Limb (tissue), 2 donors: ENCODE data around the gene MGAT1.
"Not testable (repeated sequence)": the region's sequence is repeated elsewhere in the genome, so short reads cannot be mapped to it uniquely, and the experiment has no call there.

Experiments
- DNase-seq, 2 donors: peaks; one replicate each; pipeline ENCODE4 v3.0.0-alpha.2; 2016; ENCODE audit errors: extremely low spot score in 2 of 2

The MGAT1 gene

DNA sequence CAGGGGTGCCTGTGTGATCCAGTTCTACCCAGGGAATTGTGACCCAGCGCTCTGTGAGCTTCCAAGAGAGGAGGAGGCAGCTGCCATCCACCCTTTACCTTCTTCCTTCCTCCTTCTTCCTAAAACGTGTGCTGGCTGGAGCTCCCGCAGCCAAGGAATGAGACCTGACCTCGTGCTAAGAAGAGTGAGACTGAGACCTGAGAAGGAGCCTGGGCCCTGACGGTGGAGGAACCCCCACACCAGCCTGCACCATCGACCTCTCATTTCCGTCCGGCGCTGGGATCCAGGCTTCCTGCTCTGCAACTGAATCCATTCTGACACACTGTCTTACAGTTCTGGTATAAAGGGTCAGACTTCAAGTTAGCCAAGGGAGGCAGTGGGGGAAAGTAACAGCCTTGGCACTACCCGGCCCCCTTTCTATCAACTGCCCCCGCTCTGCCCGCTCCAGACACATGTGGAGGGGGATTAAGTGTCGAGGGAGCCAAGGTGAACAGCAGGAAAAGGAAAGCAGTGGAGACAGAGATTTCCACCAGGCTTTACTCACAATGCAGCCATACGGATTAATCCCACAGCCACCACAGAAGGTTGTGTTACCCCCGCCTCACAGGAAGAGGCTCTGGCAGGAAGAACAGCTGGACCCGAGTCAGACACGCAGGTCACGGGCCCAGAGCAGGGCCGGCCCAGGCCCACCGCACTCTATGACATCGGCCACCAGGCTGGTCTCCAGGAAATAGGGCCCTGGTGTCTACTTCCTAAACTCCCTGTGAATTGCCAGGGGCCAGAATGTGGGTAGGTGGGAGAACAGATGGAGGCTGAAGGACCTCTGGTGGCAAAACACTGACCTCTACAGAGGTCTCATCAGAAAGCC, 15.8 kb downstream of the MGAT1 start:
- peak in 1 of 2 donors; percentile 31 for DNase-seq

DNA sequence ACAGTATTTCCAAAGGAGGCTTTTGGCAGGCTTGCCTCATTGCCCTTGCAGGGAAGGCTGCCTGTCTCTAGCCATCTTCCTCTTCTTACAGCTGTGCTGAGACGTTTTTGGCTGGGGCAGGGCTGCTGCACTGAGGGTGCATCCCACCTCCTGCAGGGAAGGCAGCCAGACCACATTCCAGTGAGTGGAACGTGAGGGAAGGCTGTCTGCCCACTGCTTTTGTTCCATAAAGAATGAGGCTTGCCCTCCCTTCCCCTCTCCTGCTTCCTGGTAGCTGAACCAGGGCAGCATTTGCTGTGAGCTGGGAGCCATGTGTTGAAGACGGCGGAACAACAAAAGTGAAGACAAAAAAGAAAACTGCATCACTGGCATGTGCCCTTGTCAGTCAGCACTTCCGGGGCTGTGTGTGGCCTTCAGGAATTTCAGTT, 16.8 kb downstream of the MGAT1 start:
- peak; percentile 68 to 69 for DNase-seq

DNA sequence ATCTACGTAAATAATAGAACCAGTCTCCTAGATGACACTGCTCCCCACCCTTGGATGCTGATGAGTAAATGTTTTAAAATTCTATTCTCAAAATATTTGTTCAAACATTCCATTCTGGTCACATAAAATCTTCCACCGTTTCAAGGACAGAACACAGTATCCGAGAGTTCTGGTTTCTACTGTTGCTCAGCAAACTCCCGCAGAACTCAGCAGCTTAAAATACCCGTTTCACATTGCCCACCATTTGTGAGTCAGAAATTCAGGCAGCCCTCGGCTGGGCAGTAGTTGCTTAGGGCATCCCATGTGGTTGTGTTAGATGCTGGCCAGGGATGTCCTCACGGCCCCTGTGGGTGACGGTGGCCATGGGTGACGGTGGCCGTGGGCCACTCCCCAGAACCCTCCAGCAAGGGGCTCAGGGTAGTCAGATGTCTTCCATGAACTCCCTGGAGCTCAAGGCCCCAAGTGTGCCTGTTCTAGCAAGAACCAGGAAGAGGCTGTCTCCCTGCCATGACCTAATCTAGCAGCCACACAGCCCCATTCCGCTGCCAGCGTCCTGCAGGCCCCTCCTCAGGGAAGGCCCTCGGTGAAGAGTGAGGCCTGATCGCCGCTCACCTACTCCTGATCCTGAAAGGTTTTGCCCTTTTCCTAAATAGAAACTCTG, 17.4 kb downstream of the MGAT1 start:
- DNase-seq, result no peak

DNA sequence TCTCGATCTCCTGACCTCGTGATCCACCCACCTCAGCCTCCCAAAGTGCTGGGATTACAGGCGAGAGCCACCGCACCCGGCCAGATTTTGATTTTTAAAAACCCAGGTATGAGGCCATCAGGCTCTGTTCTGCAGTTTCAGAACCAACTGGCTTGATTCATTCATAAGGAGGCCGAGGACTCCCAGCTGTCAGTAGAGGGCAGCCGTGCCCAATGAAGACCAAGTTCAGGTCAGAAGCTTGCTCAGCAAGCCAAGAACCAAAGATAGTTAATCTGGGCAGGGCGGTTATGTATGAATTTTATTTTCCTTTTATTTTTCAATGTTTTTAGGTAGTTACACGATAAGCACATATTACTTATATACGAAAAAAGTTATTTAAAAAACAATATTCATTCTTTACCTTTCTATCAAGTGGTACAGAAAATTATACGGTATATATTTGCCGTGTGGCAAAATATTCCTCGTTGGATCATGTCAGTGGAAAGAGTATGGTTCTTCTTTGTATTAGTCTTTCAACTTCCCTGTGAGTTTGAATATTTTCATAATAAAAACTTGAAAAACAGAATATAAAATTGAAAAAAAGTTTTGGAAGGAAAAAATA, 18.0 kb downstream of the MGAT1 start:
- peak; percentile 80 to 85 for DNase-seq

DNA sequence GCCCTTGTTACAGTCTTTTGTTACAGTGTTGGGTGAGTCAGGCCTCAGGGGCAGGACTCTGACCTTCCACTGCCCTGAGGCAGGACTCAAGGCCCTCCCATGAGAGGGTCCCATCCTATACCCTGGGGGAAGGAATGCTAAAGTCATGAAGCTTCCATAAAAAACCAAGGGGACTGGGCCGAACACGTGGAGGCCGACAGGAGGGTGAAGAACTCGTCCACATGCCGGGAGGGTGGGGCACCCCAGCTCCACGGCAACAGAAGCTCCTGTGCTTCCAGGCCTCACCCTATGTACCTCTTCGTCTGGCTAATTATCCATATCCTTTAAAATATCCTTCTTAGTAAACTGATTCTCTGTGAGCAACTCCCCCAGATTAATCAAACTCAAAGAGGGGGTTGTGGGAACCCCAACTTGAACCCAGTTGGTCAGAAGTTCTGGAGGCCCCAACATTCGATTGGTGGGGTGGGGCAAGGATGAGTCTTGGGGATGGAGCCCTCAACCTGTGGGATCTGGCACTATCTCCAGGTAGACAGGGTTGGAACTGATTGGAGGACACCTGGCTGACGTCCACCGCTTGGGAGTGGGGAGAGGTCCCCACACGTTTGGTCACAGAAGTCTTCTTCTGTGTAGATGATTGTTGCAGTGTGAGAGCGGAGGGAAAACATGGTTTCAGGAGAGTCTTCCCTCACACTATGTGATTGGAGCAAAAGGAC, 19.1 kb downstream of the MGAT1 start:
- no peak for DNase-seq

DNA sequence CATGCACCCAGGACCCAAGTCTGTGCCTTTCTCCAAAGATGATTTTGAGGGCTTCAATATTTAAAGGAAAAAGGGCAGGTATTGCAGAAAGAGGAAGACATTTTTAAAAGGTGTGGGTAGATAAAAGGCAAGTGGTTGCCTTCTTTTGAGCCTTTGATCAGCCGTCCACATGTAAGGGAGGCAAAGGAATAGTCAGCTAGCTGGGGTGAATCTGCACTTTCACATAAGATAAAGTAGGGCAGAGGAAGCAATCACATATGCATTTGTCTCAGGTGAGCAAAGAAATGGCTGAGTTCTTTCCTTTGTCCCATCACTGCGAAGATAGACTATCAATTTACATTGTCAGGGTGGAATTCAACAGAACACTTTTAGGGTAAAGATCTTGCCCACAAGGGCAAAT, 19.9 kb downstream of the MGAT1 start:
- no peak for DNase-seq

DNA sequence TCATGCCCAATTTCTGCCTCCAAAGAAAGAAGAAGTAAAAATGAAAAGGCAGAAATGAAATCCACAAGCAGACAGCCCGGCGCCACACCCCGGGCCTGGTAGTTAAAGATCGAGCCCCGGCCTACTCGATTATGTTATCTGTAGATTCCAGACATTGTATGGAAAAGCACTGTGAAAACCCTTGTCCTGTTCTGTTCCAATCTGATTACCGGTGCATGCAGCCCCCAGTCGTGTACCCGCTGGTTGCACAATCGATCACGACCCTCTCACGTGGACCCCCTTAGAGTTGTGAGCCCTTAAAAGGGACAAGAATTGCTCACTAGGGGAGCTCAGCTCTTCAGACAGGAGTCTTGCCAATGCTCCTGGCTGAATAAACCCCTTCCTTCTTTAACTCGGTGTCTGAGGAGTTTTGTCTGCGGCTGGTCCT, 20.7 kb downstream of the MGAT1 start:
- DNase-seq, result not testable (repeated sequence)

DNA sequence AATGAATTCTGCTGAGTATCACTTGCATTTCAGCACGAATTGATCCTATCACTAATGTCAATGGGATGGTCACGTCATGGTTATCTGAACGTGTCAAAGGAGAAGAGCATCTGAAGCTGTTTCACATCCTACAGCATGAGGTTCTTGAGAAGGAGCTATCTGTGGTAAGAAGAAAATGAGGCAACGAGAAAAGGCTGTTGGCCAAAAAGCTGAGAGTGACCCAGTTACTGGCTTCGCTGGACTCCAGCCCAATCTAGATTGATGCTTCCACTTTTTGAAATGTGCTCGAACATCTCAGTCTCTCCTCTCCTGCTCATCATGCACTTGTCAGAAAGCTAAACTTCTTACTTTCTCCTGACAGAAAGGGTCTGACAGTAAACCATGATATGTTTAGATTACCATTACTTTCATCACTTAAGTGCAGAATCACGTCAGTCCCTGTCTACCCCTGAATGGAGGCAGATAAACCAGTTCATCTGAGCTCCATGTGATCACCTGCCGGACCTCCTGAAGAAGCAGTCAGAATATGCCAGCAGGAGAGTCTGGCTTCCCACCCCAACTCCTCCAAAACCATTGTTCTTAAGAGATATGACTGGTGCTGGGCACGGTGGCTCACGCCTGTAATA, 22.5 kb downstream of the MGAT1 start:
- no peak for DNase-seq

DNA sequence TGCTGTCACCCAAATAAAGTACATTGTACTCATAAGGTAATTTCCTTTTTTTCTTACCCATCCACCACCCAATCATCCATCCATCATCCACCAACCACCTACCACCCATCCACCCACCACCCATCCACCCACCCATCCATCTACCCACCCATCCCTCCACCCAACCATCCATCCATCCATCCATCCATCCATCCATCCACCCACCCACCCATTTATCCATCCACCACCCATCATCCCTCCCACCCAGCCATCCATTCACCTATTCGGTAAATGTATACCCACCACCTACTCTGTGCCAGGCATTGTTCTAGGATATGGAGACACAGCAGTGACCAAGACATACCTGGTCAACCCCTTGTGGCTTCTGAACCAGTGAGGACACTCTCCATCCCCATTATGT, 25.1 kb downstream of the MGAT1 start:
- no peak for DNase-seq

DNA sequence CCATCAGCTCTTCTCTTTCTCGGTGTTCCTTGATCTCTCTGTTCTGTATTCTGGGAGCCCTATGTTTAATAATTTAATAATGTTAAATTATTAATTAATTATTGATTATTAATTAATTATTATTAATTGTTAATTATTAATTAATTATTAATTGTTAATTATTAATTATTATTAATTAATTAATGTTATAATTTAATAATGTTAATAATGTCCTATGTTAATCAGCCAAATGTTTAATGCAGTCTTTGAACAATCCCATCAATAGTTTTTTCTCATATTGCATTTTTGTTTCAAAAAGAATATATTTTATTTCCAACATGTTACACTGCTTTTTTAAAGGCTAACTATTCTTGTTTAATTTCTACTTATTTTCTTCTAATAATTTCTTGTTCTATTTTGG, 26.2 kb downstream of the MGAT1 start:
- DNase-seq, result no peak

DNA sequence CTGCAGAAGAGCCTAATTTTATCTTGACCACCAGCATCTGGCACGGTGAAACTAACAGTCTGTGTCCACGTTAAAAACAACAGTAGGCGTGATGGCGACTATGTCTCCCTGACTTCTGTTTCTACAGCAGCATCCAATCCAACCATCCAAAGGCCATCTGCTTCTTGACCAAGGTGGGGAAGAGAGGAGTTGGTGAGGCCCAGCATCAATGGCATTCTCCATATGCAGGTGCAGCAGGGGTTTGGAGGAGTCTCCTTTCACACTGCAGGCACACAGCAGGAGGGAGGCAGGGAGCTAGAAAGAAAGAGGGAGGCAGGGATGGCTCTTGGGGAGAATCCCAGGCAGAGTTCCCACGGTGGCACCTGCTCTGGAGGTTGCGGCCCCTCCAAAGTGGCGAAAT, 27.0 kb downstream of the MGAT1 start:
- DNase-seq, result no peak

DNA sequence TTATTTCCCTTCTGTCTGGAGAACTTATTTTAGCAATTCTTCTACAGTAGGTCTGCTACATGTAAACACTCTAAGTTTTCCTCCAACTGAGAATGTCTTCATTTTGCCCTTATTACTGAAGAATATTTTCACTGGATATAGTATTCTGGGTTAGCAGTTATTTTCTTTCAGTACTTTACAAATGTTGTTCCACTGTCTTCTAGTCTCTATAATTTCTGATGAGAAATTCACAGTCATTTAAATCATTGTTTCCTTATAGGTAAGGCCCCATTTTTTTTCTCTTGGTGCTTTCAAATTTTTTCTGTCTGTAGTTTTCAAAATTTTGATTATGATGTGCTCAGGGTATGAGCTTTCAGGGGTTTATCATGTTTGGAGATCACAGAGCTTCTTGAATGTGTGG, 30.8 kb downstream of the MGAT1 start:
- no peak for DNase-seq

DNA sequence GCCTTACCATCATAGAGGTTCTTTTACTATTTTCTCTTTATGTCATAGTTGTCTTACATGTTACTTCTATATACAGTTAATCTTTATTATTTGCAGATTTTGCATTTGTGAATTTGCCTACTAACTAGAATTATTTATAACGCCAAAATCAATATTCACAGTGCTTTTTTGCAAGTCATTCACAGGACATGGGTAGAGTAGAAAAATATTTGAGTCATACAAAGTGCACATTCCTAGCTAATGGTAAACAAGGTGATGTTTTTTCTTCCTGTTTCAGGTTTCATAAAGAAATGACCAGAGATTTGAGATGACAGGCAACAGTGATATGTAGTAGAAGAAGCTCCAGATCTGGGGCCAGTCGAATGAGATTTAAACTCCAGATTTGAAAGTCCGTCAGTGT, 32.8 kb downstream of the MGAT1 start:
- no peak for DNase-seq

DNA sequence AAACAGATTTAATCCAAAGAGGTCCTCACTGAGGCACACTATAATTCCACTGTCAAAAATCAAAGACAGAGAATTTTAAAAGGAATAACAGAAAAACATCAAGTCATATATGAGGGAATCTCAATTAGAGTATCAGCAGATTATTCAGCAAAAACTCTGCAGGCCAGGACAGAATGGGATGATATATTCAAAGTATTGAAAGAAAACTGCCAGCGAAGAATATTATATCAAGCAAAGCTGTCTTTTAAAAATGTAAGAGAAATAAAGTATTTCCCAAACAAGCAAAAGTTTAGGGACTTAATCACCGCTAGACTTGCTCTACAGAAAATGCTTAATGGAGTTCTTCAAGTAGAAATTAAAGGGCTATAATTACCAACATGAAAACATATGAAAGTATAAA, 47.0 kb downstream of the MGAT1 start:
- DNase-seq, result no peak

DNA sequence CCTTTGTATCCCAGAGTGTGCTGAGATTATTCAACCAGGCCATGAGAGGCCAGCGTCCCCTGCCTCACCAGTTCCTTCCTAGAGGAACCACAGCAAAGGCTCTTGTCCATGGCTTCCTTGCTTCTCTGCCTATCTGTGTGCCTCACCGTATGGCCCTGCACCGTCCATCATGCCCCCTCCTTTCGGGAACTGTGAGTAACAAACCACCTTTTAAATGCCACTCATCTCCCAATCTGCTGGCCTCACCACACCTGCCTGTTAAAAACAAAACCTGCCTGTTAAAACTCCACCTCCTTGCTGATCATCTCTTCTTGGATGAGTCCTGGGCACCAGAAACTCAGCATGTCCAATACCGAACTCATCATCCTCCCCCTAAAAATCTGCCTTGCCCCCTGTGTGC, 58.4 kb downstream of the MGAT1 start:
- DNase-seq, result no peak

DNA sequence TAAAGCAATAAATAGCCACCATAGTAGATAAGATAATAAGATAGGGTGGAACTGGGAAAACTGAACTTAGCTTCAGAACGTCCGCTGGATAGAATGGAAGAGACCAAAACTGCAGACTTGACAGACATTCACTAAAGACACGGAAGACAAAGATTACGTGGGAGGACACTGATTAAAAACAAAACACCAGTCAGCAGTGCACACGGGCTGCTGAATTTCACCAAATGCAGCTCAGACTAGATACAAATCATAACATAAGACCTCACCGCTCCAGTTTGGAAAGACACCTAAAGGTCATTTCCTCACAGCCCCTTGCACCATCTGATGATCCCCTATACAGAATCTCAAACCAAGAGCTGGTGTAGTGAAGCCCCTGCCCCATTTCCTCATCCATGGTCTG, 59.9 kb downstream of the MGAT1 start:
- DNase-seq, result no peak

DNA sequence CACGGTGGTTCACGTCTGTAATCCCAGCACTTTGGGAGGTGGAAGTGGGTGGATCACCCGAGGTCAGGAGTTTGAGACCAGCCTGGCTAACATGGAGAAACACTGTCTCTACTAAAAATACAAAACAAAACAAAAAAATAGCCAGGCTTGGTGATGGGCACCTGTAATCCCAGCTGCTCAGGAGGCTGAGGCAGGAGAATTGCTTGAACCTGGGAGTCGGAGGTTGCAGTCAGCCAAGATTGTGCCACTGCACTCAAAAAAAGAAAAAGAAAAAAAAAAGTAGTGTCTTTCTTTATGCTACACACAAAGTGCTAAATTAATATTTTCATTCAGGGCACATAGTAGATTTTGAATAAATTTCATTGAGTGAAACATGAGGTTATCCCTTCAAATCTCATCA, 61.7 kb downstream of the MGAT1 start:
- not testable (repeated sequence) for DNase-seq

DNA sequence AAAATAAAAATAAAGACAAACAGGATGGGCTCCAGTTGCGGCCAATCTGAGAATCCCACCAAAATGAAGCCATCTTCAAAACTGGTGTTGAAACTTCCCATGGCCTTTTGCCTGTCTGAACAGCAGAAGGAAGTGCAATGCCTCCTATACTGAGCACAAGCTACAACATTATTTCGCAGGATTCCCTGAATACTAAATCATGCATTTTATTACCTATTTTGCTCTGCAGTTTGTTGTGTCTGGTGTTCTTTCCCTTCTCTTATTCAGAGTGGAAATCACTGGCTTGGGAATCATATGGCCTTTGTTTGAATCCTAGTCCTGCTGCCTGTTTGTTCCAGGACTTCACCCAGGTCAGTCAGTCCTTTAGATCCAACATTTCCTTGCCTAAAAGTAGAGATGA, 62.6 kb downstream of the MGAT1 start, which contains the start of gene OR2Y1:
OR2Y1 (minus strand) TSS at position 101 of the 400 bp plus-strand sequence; CDS start at position 101, 0 bp downstream.
- no peak for DNase-seq

DNA sequence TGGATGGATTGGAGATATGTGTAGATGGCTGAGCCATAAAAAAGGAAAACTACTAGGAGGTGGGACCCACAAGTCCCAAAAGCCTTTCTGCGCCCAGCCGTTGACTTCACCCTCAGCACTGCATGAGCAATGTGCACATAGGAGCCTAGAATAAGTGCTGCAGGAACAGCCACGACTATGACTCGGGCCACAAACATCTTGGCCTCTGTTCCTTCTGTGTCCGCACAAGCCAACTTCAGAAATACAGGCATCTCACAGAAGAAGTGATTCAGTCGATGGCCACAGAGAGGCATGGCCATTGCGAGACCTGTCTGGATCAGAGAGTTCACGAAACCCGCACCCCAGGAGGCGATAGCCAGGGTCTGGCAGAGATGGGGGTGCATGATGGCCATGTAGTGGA, 63.3 kb downstream of the MGAT1 start:
- no peak for DNase-seq

DNA sequence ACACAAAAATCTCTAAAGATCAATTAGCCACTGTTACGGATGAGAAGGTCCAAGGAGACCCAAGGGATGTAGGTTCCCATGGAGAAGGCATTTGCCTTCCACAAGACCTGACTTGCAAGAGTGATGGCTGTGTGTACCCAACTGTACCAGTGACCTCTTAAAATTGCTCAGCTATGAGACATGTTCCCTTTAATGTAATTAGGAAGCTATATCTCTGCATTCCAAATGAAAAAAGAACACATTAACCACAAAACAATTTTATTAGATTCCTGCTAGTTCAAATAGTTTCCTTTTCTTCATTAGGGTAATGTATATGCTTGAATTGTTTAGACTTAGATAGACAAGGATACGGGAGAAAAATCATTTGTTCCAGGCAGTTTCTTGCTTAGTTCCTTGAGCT, 66.1 kb downstream of the MGAT1 start:
- no peak for DNase-seq
